SK-N-MC (cell line): Measurements from ENCODE around the gene FSTL4.
"Not testable (repeated sequence)": the region's sequence is repeated elsewhere in the genome, so short reads cannot be mapped to it uniquely, and the experiment has no call there.

ENCODE experiments used
- DNase-seq: peaks from one replicate; pipeline ENCODE4 v3.0.0-alpha.2; 2011; ENCODE audit warnings: low read depth, low spot score
- H3K27ac ChIP-seq: fragments of 200-600 bp; sonication (generic); 2 replicates; pipeline ENCODE4 v1.5.1; 2016; ENCODE audit warnings: mixed run types
- H3K36me3 ChIP-seq: fragments of 200-600 bp; sonication (generic); 2 replicates; pipeline ENCODE4 v1.6.1; 2017; ENCODE audit warnings: antibody characterized with exemption, low read length, mixed read lengths; ENCODE audit not compliant: insufficient read depth
- H3K4me3 ChIP-seq: fragments of 200-600 bp; sonication (generic); 2 replicates; pipeline ENCODE4 v1.5.1; 2016
- H3K9ac ChIP-seq: fragments of 200-600 bp; sonication (generic); 2 replicates; pipeline ENCODE4 v1.8.0; 2017; ENCODE audit warnings: mixed run types, mixed read lengths; ENCODE audit not compliant: insufficient read length
- H3K9me3 ChIP-seq: fragments of 200-600 bp; sonication (generic); 2 replicates; pipeline ENCODE4 v1.6.1; 2017; ENCODE audit warnings: low read depth, mild to moderate bottlenecking, antibody characterized with exemption, low read length, moderate library complexity, mixed read lengths
- EZH2 ChIP-seq: fragments of 200-600 bp; sonication (generic); IDR thresholded peaks from one replicate; pipeline ENCODE4 v1.6.1; 2017; ENCODE audit warnings: antibody characterized with exemption
- FOXP2 ChIP-seq: optimal IDR thresholded peaks from 2 replicates; pipeline ENCODE3; 2011; ENCODE audit warnings: mild to moderate bottlenecking, moderate library complexity; ENCODE audit not compliant: insufficient read depth; ENCODE audit errors: extremely low read length, control extremely low read depth
- POLR2AphosphoS5 ChIP-seq: IDR thresholded peaks from 2 replicates; pipeline ENCODE4 v1.6.1; 2012; ENCODE audit warnings: mild to moderate bottlenecking, low read depth, low read length, borderline replicate concordance

FSTL4 gene

GRCh38 chr5:133451926-133452325 is 160.4 kb downstream of the FSTL4 start:
- Histone ChIP-seq H3K4me3 (no peak overlapping the region), H3K9me3 (no peaks in the 10 kb centered on the region), H3K36me3 (no peaks in the 10 kb centered on the region), H3K27ac (no peak overlapping the region), H3K9ac (no peak overlapping the region)
- DNase-seq, result no peak
- no peak for TF ChIP-seq FOXP2
- TF ChIP-seq POLR2AphosphoS5, result no peak

- TF ChIP-seq EZH2 (no peak), FOXP2 (no peak), POLR2AphosphoS5 (no peak)
- no peak for DNase-seq
- Histone ChIP-seq H3K9me3 (no peaks in the 10 kb centered on the region), H3K9ac (no peak overlapping the region), H3K4me3 (no peak overlapping the region), H3K27ac (no peak overlapping the region), H3K36me3 (no peaks in the 10 kb centered on the region)
Observed at GRCh38 chr5:133450286-133450685, 162.1 kb downstream of the FSTL4 start.

DNA sequence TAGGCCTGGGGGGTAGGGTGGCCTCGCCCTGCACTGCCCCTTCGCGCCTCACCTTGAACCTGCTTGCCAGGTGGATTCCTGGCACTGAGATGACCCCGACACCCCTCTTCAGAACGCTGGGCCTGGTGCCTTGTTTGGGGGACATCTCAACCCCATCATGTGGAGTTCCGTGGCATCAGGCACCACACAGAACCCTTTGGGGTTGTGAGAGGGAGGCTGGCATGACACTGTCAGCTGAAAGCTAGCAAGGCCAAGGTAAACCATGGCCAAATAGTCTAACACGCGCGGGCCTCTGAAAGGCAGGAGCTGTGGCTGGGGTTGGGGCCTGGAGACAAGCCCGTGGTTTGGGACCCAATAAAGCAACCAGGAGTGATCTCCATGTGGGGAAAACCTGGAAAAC is 163.2 kb downstream of the FSTL4 start:
- TF ChIP-seq FOXP2 (no peak), POLR2AphosphoS5 (no peak), EZH2 (no peak)
- Histone ChIP-seq H3K9ac (no peak overlapping the region), H3K36me3 (no peaks in the 10 kb centered on the region), H3K4me3 (no peak overlapping the region), H3K9me3 (no peaks in the 10 kb centered on the region), H3K27ac (no peak overlapping the region)
- DNase-seq, result no peak

DNA sequence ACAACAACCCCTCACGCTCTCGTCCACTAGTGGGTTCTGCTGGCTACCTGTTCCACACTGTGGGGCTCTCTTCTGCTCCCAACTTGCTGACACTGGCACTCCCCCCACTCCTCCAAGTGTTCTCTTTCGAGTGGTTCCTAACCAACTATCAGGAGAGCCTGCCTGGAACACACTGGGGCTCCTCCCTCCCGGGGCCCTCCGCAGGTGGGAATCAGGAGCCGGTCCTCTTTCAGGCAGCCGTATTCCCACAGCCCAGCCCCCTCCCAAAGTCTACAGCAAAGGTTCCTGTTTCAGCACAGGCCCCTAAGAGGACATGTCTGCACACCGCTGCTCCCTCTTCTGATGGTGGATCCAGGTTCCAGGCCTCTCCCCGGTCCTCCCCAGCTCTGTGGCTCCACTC is 165.9 kb downstream of the FSTL4 start:
- no peak overlapping the region for H3K9ac ChIP-seq
- no peak for DNase-seq
- TF ChIP-seq FOXP2 (no peak), EZH2 (no peak), POLR2AphosphoS5 (no peak)
- H3K36me3 ChIP-seq, result no peaks in the 10 kb centered on the region
- H3K4me3 ChIP-seq, result no peak overlapping the region
- no peak overlapping the region for H3K27ac ChIP-seq
- no peaks in the 10 kb centered on the region for H3K9me3 ChIP-seq

DNA sequence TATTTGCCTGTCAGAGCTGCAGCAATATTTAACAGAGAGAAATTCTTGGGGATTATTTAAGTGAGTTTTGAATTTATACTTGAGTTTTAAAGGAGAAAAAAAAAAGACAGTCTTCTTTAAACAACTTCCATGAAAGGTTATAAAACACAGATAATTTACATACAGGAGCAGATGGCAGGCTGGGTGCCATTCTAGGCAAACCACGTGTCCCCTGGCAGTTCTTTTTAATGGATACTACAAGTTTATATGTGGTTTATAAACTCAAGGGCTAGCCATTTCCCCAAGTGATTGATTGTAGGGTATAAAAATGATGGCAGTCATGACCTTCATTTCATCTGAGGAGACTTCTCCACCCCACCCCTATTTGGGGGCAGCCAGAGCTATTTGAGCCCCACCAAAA is 166.6 kb downstream of the FSTL4 start:
- TF ChIP-seq FOXP2, result no peak
- TF ChIP-seq EZH2, result no peak
- TF ChIP-seq POLR2AphosphoS5, result no peak
- H3K36me3 ChIP-seq, result no peaks in the 10 kb centered on the region

DNA sequence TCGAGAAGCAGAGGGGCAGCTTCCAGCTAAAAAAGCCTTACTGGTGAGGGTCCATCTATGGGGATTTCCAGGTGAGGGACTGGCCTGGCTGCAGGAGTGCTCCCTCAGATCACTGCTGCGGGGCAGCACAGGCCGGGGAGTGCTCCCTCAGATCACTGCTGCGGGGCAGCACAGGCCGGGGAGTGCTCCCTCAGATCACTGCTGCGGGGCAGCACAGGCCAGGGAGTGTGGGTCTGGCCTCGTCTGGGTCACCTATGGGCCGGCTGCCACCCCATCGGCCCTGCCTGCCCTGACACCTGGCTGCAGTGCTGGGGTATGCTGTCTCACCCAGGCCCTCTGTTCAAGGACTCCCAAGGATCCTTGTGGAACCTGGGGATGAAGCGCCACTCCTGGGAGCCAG is 167.1 kb downstream of the FSTL4 start:
- not testable (repeated sequence) for H3K36me3 ChIP-seq, H3K27ac ChIP-seq, H3K9me3 ChIP-seq, H3K9ac ChIP-seq, DNase-seq, H3K4me3 ChIP-seq

More for the DNA sequence above, 166.6 kb downstream of the FSTL4 start:
- H3K9me3 ChIP-seq, result no peaks in the 10 kb centered on the region
- H3K27ac ChIP-seq, result no peak overlapping the region
- no peak overlapping the region for H3K9ac ChIP-seq
- H3K4me3 ChIP-seq, result no peak overlapping the region
- DNase-seq, result no peak

GRCh38 chr5:133444711-133445110 is 167.6 kb downstream of the FSTL4 start:
- Histone ChIP-seq H3K9ac (no peak overlapping the region), H3K36me3 (no peaks in the 10 kb centered on the region)
- TF ChIP-seq POLR2AphosphoS5 (no peak), EZH2 (no peak), FOXP2 (no peak)

GRCh38 chr5:133441166-133441815 is 171.1 kb downstream of the FSTL4 start:
- H3K9ac ChIP-seq, result no peak overlapping the region
- DNase-seq, result no peak
- H3K9me3 ChIP-seq, result no peaks in the 10 kb centered on the region
- H3K27ac ChIP-seq, result no peak overlapping the region
- TF ChIP-seq EZH2 (no peak), FOXP2 (no peak), POLR2AphosphoS5 (no peak)
- no peak overlapping the region for H3K4me3 ChIP-seq
- H3K36me3 ChIP-seq, result no peaks in the 10 kb centered on the region

More at GRCh38 chr5:133444711-133445110, 167.6 kb downstream of the FSTL4 start:
- no peaks in the 10 kb centered on the region for H3K9me3 ChIP-seq
- no peak overlapping the region for H3K27ac ChIP-seq
- H3K4me3 ChIP-seq, result no peak overlapping the region
- DNase-seq, result no peak

- no peak overlapping the region for H3K27ac ChIP-seq
- H3K9ac ChIP-seq, result no peak overlapping the region
- H3K9me3 ChIP-seq, result no peaks in the 10 kb centered on the region
- no peak for DNase-seq
- no peaks in the 10 kb centered on the region for H3K36me3 ChIP-seq
- no peak for TF ChIP-seq FOXP2
- TF ChIP-seq POLR2AphosphoS5, result no peak
- TF ChIP-seq EZH2, result no peak
- H3K4me3 ChIP-seq, result no peak overlapping the region
Observed at GRCh38 chr5:133440467-133441115, 171.8 kb downstream of the FSTL4 start.
